Measurements from ENCODE around the gene HIP1R.
A peak's percentile ranks its signal among the peaks of the same experiment; 100 is the strongest.

Gene HIP1R

DNA sequence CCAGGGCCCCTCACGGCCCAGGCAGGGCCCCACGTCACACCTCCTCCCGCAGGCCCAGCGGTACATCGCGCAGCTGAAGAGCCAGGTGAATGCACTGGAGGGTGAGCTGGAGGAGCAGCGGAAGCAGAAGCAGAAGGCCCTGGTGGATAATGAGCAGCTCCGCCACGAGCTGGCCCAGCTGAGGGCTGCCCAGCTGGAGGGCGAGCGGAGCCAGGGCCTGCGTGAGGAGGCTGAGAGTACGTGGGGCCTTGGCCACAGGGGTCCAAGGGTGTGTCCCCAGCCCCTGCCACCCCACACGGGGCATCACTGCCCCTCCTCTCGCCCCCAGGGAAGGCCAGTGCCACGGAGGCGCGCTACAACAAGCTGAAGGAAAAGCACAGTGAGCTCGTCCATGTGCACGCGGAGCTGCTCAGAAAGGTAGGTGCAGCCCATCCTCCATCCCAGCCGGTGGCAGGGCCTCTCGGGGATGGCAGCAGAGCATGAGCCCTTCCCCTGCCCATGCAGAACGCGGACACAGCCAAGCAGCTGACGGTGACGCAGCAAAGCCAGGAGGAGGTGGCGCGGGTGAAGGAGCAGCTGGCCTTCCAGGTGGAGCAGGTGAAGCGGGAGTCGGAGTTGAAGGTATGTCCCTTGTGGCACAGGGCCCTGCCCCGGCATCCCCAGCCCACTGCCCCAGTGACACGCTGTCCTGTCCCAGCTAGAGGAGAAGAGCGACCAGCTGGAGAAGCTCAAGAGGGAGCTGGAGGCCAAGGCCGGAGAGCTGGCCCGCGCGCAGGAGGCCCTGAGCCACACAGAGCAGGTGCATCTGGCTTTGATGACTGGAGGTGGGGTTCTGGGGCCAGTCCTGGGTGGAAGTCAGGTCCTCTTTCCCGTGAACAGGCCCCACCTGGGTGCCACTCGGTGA is 20.9 kb downstream of the HIP1R start:
- TF ChIP-seq, protein P1, sequence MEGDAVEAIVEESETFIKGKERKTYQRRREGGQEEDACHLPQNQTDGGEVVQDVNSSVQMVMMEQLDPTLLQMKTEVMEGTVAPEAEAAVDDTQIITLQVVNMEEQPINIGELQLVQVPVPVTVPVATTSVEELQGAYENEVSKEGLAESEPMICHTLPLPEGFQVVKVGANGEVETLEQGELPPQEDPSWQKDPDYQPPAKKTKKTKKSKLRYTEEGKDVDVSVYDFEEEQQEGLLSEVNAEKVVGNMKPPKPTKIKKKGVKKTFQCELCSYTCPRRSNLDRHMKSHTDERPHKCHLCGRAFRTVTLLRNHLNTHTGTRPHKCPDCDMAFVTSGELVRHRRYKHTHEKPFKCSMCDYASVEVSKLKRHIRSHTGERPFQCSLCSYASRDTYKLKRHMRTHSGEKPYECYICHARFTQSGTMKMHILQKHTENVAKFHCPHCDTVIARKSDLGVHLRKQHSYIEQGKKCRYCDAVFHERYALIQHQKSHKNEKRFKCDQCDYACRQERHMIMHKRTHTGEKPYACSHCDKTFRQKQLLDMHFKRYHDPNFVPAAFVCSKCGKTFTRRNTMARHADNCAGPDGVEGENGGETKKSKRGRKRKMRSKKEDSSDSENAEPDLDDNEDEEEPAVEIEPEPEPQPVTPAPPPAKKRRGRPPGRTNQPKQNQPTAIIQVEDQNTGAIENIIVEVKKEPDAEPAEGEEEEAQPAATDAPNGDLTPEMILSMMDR (IDR thresholded peaks at IDR 0.05; ENCODE audit: low read depth, low read length): no peak
- H3K4me3 ChIP-seq (ENCODE audit: low read depth, low read length): no peak overlapping the region

DNA sequence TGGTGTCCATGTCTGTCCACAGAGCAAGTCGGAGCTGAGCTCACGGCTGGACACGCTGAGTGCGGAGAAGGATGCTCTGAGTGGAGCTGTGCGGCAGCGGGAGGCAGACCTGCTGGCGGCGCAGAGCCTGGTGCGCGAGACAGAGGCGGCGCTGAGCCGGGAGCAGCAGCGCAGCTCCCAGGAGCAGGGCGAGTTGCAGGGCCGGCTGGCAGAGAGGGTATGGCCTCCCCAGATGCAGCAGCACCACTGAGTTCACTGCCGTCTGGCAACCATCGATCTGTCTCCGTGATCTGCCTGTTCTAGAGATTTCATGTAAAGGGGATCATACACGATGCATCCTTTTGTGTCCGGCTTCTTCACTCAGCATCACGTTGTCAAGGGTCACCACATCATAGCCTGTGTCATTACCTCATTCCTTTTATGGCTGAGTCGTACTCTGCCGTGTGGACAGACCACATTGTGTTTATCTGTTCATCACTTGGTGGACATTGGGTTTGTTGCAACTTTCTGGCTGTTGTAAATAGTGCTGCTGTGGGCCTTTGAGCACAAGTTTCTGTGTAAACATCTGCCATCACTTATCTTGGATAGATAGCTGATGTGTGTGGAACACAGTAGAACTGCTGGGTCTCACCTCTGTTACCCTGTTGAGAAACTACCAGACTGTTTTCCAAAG is 21.9 kb downstream of the HIP1R start:
- H3K4me3 ChIP-seq (ENCODE audit: low read depth, low read length): no peak overlapping the region
- TF ChIP-seq, protein P1 (IDR thresholded peaks at IDR 0.05; ENCODE audit: low read depth, low read length): no peak

DNA sequence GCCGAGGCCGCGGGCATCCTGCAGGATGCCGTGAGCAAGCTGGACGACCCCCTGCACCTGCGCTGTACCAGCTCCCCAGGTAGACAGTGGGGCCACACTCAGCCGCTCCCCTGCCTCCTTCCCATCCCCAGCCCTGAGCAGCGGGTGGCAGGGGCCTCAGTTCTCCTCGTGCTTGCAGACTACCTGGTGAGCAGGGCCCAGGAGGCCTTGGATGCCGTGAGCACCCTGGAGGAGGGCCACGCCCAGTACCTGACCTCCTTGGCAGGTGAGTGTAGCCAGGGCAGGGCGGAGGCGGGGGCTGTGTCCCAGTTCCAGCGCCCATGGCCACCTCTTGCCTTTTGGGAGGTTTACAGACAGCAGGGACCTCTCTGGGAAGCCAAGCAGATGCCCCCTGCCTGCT is 22.9 kb downstream of the HIP1R start:
- H3K4me3 ChIP-seq (ENCODE audit: low read depth, low read length): no peak overlapping the region
- TF ChIP-seq, protein P1 (IDR thresholded peaks at IDR 0.05; ENCODE audit: low read depth, low read length): no peak

DNA sequence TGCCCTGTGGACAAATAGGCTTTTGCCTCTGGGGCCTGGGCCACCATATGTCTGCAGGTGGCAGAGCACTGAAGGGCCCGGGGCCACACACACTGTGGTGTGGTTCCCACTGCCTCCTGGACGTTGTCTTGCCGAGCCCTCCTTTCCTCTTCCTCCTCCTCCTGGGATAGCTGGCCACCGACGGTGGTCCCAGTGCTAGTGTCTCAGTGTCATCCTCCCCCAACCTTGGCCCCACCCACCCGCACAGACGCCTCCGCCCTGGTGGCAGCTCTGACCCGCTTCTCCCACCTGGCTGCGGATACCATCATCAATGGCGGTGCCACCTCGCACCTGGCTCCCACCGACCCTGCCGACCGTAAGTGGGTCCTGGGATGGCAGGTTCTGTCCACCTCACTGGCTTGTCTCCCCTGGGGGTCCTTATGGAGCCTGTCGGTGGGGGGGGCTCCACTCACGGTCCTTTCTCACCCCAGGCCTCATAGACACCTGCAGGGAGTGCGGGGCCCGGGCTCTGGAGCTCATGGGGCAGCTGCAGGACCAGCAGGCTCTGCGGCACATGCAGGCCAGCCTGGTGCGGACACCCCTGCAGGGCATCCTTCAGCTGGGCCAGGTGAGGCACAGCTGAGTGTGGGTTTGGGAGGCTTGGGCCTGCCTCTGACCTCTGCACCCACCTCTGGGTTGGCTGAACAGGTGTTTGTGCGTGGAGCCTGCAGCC is 23.5 kb downstream of the HIP1R start:
- H3K4me3 ChIP-seq (ENCODE audit: low read depth, low read length): no peak overlapping the region

DNA sequence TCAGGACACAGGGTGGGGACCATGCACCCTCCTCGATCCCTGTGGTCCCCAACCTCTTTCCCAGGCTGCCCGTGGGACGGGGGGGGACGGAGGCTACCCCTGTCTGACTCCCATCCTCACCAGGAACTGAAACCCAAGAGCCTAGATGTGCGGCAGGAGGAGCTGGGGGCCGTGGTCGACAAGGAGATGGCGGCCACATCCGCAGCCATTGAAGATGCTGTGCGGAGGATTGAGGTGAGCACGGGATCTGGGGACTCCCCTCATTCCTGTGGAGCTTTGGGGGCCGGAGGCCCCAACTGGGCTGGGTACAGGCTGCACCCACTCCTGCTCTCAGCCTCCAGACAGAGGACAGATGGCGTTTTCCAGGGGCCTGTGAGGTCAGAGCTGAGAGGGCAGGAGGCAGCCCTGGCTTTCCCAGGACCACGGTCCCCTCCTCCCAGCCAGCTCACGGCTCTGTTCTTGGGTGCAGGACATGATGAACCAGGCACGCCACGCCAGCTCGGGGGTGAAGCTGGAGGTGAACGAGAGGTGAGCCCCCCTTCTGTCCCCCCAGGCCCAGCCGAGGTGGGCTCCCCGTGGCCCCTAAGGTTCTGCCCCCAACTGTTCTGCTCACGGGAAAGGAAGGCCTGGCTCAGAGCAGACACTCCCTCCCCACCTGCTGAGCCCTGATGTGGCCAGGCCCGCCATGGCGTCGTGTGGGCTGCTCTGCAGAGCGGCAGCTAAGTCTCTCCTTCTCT is 24.2 kb downstream of the HIP1R start:
- TF ChIP-seq, protein P1 (IDR thresholded peaks at IDR 0.05; ENCODE audit: low read depth, low read length): no peak
- no peak overlapping the region for H3K4me3 ChIP-seq (ENCODE audit: low read depth, low read length)

More for the DNA sequence above, 23.5 kb downstream of the HIP1R start:
- TF ChIP-seq, protein P1 (IDR thresholded peaks at IDR 0.05; ENCODE audit: low read depth, low read length): no peak

DNA sequence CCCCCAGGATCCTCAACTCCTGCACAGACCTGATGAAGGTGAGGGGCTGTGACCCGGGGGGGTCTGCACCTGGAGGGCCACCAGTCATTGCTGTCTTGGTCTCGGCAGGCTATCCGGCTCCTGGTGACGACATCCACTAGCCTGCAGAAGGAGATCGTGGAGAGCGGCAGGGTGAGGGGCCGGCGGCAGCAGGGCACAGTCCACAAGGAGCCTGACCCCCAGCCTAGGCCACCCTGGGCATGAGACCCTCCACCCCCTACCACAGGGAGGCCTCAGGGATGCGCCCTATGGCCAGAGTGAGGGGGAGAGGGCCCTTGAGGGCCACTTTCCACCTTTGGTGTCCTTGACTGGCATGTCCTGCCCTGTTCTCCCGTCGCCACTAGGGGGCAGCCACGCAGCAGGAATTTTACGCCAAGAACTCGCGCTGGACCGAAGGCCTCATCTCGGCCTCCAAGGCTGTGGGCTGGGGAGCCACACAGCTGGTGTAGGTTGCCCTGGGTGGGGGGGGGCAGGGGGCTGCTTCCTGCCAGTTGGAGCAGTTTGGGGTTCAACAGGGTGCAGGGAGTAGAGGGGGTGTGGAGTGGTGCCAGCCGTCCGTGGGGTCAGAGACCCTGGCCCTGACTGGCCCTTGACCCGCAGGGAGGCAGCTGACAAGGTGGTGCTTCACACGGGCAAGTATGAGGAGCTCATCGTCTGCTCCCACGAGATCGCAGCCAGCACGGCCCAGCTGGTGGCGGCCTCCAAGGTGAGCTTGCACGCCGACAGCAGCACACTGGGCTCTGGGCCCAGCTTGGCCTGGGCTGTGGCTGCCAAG is 25.0 kb downstream of the HIP1R start:
- H3K4me3 ChIP-seq (ENCODE audit: low read depth, low read length): no peak overlapping the region
- TF ChIP-seq, protein P1 (IDR thresholded peaks at IDR 0.05; ENCODE audit: low read depth, low read length): peak; percentile 78
